ENCODE results near the gene IDH3A. TPM values are rescaled to one million over a fixed set of nuclear protein-coding genes. Genes with fewer than 3 reads are reported as not detected.

IDH3A gene
- total RNA-seq, 1 donor from 2014 or later: 60.2 TPM

- TF ChIP-seq POLR2A (IDR thresholded peaks at IDR 0.05): no peak
- no peak for TF ChIP-seq CTCF (IDR thresholded peaks at IDR 0.05)
- TF ChIP-seq POLR2AphosphoS5 (IDR thresholded peaks at IDR 0.05; ENCODE audit: insufficient read depth in 1 of 2, low read depth in 1 of 2): no peak
- intact Hi-C loops (cut with DNase I): no loop called here
Measured at GRCh38 chr15:78179286-78179840, 30.2 kb downstream of the IDH3A start.

GRCh38 chr15:78179906-78180305, 30.7 kb downstream of the IDH3A start:
- no peaks in the 10 kb centered on the region for H3K4me1 ChIP-seq
- intact Hi-C loops (cut with DNase I): no loop called here
- H3K4me3 ChIP-seq: no peak overlapping the region
- H3K9me3 ChIP-seq: no peaks in the 10 kb centered on the region
- H3K27ac ChIP-seq: no peak overlapping the region
- TF ChIP-seq POLR2A (IDR thresholded peaks at IDR 0.05) (no peak), CTCF (IDR thresholded peaks at IDR 0.05) (no peak), POLR2AphosphoS5 (IDR thresholded peaks at IDR 0.05; ENCODE audit: insufficient read depth in 1 of 2, low read depth in 1 of 2) (no peak)
- no peaks in the 10 kb centered on the region for H3K27me3 ChIP-seq
- peak in 1 of 2 donors; percentile 52 for DNase-seq (ENCODE audit: extremely low spot score in 2 of 2)
- no peaks in the 10 kb centered on the region for H3K36me3 ChIP-seq

More at GRCh38 chr15:78179286-78179840, 30.2 kb downstream of the IDH3A start:
- Histone ChIP-seq H3K4me1 (no peaks in the 10 kb centered on the region), H3K27me3 (no peaks in the 10 kb centered on the region), H3K36me3 (no peaks in the 10 kb centered on the region), H3K4me3 (no peak overlapping the region), H3K9me3 (no peaks in the 10 kb centered on the region), H3K27ac (no peak overlapping the region)
- no peak for DNase-seq (ENCODE audit: extremely low spot score in 2 of 2)

DNA sequence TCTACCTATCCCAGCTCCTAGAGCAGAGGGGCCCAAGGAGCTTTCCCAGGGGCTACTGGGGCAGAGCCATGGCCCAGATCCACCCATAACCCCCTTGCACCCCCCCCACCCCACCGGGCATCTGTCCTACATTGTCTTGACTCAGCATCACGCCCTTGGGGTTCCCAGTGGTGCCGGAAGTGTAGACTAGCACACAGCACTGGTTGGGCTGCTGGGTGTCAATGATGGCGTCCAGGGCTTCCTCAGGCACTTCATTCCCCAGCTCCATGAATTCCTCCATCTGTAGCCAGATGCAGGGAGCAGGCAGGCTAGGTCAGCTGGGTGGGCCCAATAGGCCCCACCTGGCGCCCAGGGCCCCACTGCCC, 33.2 kb downstream of the IDH3A start:
- no peak overlapping the region for H3K27ac ChIP-seq
- no peaks in the 10 kb centered on the region for H3K27me3 ChIP-seq
- no peak overlapping the region for H3K4me3 ChIP-seq
- H3K4me1 ChIP-seq: no peaks in the 10 kb centered on the region
- no peaks in the 10 kb centered on the region for H3K36me3 ChIP-seq
- no peak for DNase-seq (ENCODE audit: extremely low spot score in 2 of 2)
- TF ChIP-seq CTCF (IDR thresholded peaks at IDR 0.05) (no peak), POLR2AphosphoS5 (IDR thresholded peaks at IDR 0.05; ENCODE audit: insufficient read depth in 1 of 2, low read depth in 1 of 2) (no peak), POLR2A (IDR thresholded peaks at IDR 0.05) (no peak)
- intact Hi-C loops (cut with DNase I): no loop called here
- H3K9me3 ChIP-seq: no peaks in the 10 kb centered on the region

- no peak for DNase-seq (ENCODE audit: extremely low spot score in 2 of 2)
- H3K27ac ChIP-seq: no peak overlapping the region
- no peaks in the 10 kb centered on the region for H3K36me3 ChIP-seq
- no peaks in the 10 kb centered on the region for H3K9me3 ChIP-seq
- no peaks in the 10 kb centered on the region for H3K4me1 ChIP-seq
- intact Hi-C loops (cut with DNase I): no loop called here
- no peak overlapping the region for H3K4me3 ChIP-seq
- no peaks in the 10 kb centered on the region for H3K27me3 ChIP-seq
- TF ChIP-seq CTCF (IDR thresholded peaks at IDR 0.05) (no peak), POLR2AphosphoS5 (IDR thresholded peaks at IDR 0.05; ENCODE audit: insufficient read depth in 1 of 2, low read depth in 1 of 2) (no peak), POLR2A (IDR thresholded peaks at IDR 0.05) (no peak)
Measured at GRCh38 chr15:78182821-78183220, 33.7 kb downstream of the IDH3A start.

GRCh38 chr15:78192826-78193594, 43.8 kb downstream of the IDH3A start:
- no peak for DNase-seq (ENCODE audit: extremely low spot score in 2 of 2)
- Histone ChIP-seq H3K27ac (no peak overlapping the region), H3K27me3 (no peaks in the 10 kb centered on the region), H3K36me3 (no peaks in the 10 kb centered on the region), H3K4me1 (no peaks in the 10 kb centered on the region), H3K4me3 (no peak overlapping the region), H3K9me3 (no peaks in the 10 kb centered on the region)
- TF ChIP-seq POLR2AphosphoS5 (IDR thresholded peaks at IDR 0.05; ENCODE audit: insufficient read depth in 1 of 2, low read depth in 1 of 2) (no peak), POLR2A (IDR thresholded peaks at IDR 0.05) (no peak), CTCF (IDR thresholded peaks at IDR 0.05) (no peak)
- intact Hi-C loops (cut with DNase I): no loop called here
